RWPE1 (cell line): ENCODE data around the gene BASP1.
"Not testable (repeated sequence)": the region's sequence is repeated elsewhere in the genome, so short reads cannot be mapped to it uniquely, and the experiment has no call there.

Source experiments
- CTCF ChIA-PET: fragments of 350-600 bp; sonication (Branson Sonifier 250); formaldehyde crosslinking; extraction: SDS; loops from one replicate; lab custom pipeline; 2021; lab: Yijun Ruan, JAX
- POLR2A ChIA-PET: fragments of 400-600 bp; formaldehyde crosslinking; extraction: SDS; loops from one replicate; lab custom pipeline; 2020; ENCODE audit warnings: antibody characterized with exemption; ENCODE audit not compliant: low non-redundant PET; lab: Yijun Ruan, JAX
- DNase-seq: peaks from one replicate; pipeline ENCODE4 v3.0.0; 2012; ENCODE audit warnings: low spot score
- H3K27ac ChIP-seq: fragments of 450-650 bp; 2 replicates; pipeline ENCODE4 v1.5.1; 2017
- CTCF ChIP-seq: fragments of 450-650 bp; conservative IDR thresholded peaks from 2 replicates; pipeline ENCODE4 v1.5.1; 2017; ENCODE audit warnings: low read depth, mild to moderate bottlenecking

BASP1 gene

GRCh38 chr5:17239953-17240352, 22.5 kb downstream of the BASP1 start:
- TF ChIP-seq CTCF: no peak
- H3K27ac ChIP-seq: peak overlapping the region; percentile 25; the same call in 1 of the 2 replicates
- ChIA-PET CTCF (no interaction called here), POLR2A (no interaction called here)
- DNase-seq: no peak

- no peak for DNase-seq
- POLR2A ChIA-PET: no interaction called here
- CTCF ChIA-PET: no interaction called here
- no peak for TF ChIP-seq CTCF
- H3K27ac ChIP-seq: peak overlapping the region; percentile 25; the same call in 1 of the 2 replicates
These were observed 23.1 kb downstream of the BASP1 start for GRCh38 chr5:17240487-17240886.

- no peak overlapping the region for H3K27ac ChIP-seq
- DNase-seq: no peak
- ChIA-PET POLR2A (no interaction called here), CTCF (no interaction called here)
- TF ChIP-seq CTCF: no peak
These were observed 24.2 kb downstream of the BASP1 start for GRCh38 chr5:17241635-17242034.

GRCh38 chr5:17243287-17244063, 26.0 kb downstream of the BASP1 start:
- DNase-seq: no peak
- no peak for TF ChIP-seq CTCF
- ChIA-PET POLR2A (no interaction called here), CTCF (interaction anchor here (0.6 kb wide), 1 partner anchor 565 kb away, joined by 3 read pairs; no protein-coding TSS in a partner anchor)
- H3K27ac ChIP-seq: no peak overlapping the region

GRCh38 chr5:17249029-17249634, 31.7 kb downstream of the BASP1 start:
- TF ChIP-seq CTCF: no peak
- peak; percentile 97 for DNase-seq
- ChIA-PET POLR2A (no interaction called here), CTCF (interaction anchor here (0.5 to 0.8 kb wide), 3 partner anchors 11 to 621 kb away, joined by 3 read pairs; no protein-coding TSS in a partner anchor)
- peak overlapping the region; percentile 88 for H3K27ac ChIP-seq

GRCh38 chr5:17249841-17250240, 32.4 kb downstream of the BASP1 start:
- POLR2A ChIA-PET, DNase-seq: not testable (repeated sequence)
- CTCF ChIA-PET: interaction anchor here (0.8 kb wide), 1 partner anchor 117 kb away, joined by 3 read pairs; no protein-coding TSS in a partner anchor
- H3K27ac ChIP-seq: peak overlapping the region; percentile 79

- DNase-seq: peak; percentile 20
- POLR2A ChIA-PET: no interaction called here
These were observed 35.1 kb downstream of the BASP1 start for GRCh38 chr5:17252543-17252942.

More at GRCh38 chr5:17252543-17252942, 35.1 kb downstream of the BASP1 start:
- H3K27ac ChIP-seq: no peak overlapping the region
- no peak for TF ChIP-seq CTCF
- CTCF ChIA-PET: no interaction called here
